Measurements from ENCODE around the gene RHOG.
"Not testable (repeated sequence)": the region's sequence is repeated elsewhere in the genome, so short reads cannot be mapped to it uniquely, and the experiment has no call there.

DNA sequence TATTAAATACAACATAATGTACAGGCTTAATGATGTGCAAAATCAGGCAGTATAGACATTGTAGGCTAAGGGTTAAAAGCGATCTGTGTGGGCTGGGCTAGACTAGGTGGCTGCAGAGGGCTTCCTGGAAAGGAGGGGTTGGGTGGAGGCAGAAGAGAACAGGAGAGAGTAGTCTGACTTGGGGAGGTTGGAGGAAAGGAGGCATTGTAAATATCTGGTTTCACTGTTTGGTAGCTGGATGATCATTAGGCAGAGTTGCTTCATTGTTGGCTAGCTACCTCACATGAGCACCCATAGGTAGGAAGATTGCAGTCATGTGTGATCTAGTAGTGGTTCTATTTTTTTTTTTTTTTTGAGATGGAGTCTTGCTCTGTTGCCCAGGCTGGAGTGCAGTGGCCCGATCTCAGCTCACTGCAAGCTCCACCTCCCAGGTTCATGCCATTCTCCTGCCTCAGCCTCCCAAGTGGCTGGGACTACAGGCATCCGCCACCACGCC, 20.2 kb upstream of the RHOG start:
- TF ChIP-seq, protein P1, sequence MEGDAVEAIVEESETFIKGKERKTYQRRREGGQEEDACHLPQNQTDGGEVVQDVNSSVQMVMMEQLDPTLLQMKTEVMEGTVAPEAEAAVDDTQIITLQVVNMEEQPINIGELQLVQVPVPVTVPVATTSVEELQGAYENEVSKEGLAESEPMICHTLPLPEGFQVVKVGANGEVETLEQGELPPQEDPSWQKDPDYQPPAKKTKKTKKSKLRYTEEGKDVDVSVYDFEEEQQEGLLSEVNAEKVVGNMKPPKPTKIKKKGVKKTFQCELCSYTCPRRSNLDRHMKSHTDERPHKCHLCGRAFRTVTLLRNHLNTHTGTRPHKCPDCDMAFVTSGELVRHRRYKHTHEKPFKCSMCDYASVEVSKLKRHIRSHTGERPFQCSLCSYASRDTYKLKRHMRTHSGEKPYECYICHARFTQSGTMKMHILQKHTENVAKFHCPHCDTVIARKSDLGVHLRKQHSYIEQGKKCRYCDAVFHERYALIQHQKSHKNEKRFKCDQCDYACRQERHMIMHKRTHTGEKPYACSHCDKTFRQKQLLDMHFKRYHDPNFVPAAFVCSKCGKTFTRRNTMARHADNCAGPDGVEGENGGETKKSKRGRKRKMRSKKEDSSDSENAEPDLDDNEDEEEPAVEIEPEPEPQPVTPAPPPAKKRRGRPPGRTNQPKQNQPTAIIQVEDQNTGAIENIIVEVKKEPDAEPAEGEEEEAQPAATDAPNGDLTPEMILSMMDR (IDR thresholded peaks at IDR 0.05): not testable (repeated sequence)
- TF ChIP-seq POLR2A (IDR thresholded peaks at IDR 0.05): not testable (repeated sequence)

Measured in heart left ventricle (tissue), 13 donors.